Choroid plexus epithelial cell (primary cell): ENCODE data around the gene SLFN11.
A peak's percentile ranks its signal among the peaks of the same experiment; 100 is the strongest.
"Not testable (repeated sequence)": the region's sequence is repeated elsewhere in the genome, so short reads cannot be mapped to it uniquely, and the experiment has no call there.

Experiments used
- DNase-seq: peaks from one replicate; pipeline ENCODE4 v3.0.0-alpha.2; 2010; ENCODE audit warnings: low read depth
- H3K4me3 ChIP-seq: 2 replicates; pipeline ENCODE4 v1.5.1; 2011; ENCODE audit warnings: low read depth, mild to moderate bottlenecking, control low read depth, low read length, moderate library complexity
- TF ChIP-seq, protein P1 (sequence below): conservative IDR thresholded peaks from 2 replicates; pipeline ENCODE4 v1.5.1; 2011; ENCODE audit warnings: low read depth, mild to moderate bottlenecking, control low read depth, inconsistent platforms, low read length, moderate library complexity

The SLFN11 gene

DNA sequence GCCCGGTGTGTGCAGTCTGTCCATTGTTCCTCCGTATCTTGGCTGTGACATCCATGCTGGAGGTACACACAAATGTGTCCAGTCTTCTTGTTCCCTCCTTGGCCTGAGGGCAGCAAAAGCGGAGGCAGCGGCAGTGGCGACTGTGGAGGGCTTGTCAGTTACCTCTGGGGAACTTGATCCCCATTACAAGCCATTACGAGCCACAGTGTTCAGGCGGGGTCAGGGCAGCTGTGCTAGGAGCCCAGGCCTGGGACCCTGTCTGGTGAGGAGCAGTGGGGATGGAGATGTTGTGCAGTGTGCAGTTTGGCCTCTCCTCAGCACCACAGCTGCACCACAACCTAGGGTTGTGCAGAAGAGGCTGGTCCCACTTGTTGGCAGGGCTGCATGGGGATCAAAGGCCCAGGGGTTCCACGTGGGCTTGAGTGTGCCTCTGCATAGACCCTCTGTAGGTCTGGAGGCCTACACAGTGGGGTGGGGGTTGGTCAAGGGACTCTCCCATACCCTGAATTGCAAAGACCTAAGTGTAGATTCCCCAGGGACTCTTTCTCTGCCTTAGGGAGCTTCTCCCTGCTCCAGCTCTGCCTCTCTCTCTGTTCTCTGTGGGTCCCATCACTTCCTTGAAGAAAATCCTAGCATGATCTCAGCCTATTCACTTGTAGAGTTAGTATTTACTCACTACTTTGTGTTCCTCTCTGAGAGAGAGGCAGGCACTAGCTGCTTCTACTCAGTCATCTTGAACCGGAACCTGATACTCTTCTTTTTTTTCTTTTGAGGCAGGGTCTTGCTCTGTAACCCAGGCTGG is 58.8 kb downstream of the SLFN11 start:
- TF ChIP-seq, protein P1, sequence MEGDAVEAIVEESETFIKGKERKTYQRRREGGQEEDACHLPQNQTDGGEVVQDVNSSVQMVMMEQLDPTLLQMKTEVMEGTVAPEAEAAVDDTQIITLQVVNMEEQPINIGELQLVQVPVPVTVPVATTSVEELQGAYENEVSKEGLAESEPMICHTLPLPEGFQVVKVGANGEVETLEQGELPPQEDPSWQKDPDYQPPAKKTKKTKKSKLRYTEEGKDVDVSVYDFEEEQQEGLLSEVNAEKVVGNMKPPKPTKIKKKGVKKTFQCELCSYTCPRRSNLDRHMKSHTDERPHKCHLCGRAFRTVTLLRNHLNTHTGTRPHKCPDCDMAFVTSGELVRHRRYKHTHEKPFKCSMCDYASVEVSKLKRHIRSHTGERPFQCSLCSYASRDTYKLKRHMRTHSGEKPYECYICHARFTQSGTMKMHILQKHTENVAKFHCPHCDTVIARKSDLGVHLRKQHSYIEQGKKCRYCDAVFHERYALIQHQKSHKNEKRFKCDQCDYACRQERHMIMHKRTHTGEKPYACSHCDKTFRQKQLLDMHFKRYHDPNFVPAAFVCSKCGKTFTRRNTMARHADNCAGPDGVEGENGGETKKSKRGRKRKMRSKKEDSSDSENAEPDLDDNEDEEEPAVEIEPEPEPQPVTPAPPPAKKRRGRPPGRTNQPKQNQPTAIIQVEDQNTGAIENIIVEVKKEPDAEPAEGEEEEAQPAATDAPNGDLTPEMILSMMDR, result no peak
- no peak overlapping the region for H3K4me3 ChIP-seq
- peak; percentile 22 for DNase-seq

DNA sequence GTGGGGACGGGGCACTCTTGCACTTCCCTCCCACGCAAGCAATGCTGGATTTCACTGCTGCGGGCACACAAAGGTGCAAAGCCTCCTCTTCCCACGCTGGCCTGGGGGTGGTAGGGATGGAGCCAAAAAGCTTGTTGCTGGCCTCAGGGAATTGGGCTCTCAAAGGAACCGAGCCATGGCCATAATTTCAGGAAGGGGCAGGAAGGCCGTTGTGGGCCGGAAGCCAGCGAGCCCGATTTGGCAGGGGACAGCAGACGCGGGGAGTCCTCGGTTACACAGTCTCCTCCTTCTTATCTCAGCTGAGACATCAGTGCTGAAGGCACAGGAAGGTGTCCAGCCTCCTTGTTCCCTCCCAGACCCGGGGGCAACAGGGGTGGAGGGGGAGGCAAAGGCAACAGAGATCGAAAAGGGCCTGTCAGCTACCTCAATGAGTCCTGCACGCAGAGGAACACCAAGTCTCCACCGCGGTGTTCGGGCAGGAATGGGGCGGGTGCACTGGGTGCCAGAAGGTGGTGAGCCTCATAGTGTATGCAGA is 59.5 kb downstream of the SLFN11 start:
- H3K4me3 ChIP-seq, result no peak overlapping the region
- no peak for DNase-seq
- TF ChIP-seq, protein P1, result no peak

DNA sequence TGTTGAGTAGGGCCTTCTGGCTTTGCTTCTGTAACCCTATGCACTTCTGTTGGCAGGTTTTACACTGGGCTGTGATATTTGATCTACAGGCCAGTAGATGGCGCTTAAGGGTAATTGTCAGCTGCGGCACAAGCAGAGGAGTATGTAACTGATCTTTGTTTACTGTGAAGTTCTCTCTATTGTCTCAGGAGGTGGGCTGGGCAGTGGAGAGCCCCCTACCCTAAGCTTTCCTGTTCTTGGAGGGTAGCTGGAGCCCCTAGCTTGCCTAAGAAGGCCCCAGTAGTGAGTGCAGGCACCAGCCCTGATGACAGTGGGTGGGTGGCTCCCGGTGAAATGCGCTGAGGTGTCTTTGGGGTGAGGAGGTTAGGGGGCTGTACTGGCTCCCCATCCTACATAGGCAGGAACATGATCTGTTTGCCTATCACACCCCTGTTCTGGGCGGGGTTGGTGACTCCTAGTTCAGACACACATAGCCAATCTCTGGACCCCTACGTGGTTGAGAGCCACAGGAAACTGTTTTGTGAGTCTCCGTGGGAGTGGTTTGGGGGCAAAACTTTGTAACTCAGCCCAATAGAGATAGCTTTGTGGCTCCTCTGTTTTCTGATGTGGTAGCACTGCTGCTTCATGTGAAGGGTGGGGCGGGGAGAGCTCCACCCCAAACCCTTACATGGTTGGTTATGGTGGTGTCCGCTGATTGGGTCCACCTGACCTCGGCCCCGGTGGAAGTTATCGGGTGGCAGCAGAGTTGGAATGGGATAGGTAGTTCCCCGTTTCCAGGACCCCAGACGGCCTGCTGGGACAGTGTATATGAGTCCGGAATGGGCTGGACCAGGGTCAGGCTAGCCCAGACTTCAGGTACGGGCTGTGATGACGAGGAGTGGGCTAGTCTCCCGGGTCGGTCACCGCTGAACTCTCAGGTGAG is 60.4 kb downstream of the SLFN11 start:
- DNase-seq, result peak; percentile 90
- TF ChIP-seq, protein P1, result peak; percentile 89
- peak overlapping the region; percentile 39 for H3K4me3 ChIP-seq

DNA sequence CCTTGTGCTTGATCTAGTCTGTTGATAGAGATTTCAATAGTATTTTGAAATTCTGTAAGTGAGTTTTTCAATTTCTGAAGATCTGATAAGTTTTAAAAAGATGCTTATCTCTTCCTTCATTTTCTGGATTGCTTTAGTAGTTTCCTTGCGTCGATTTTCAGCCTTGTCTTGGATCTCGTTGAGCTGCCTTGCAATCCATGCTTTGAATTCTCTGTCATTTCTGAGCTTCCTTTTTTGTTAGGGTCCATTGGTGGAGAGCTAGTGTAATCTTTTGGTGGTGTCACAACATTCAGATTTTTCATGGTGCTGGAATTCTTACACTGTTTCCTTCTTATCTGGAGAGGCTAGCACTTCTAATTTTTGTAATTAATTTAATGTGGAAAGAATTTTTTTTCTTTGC is 61.1 kb downstream of the SLFN11 start:
- no peak overlapping the region for H3K4me3 ChIP-seq
- TF ChIP-seq, protein P1, result no peak

DNA sequence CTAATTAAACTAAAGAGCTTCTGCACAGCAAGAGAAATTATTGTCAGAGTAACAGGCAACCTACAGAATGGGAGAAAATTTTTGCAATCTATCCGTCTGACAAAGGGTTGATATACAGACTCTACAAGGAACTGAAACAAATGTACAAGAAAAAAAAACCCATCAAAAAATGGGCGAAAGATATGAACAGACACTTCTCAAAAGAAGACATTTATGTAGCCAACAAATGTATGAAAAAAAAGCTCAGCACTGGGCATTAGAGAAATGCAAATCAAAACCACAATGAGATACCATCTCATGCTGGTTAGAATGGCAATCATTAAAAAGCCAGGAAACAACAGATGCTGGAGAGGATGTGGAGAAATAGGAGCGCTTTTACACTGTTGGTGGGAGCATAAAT is 64.1 kb downstream of the SLFN11 start:
- DNase-seq, result not testable (repeated sequence)

More for the DNA sequence above, 61.1 kb downstream of the SLFN11 start:
- no peak for DNase-seq

More for the DNA sequence above, 64.1 kb downstream of the SLFN11 start:
- H3K4me3 ChIP-seq, result not testable (repeated sequence)
